Esophagus squamous epithelium (tissue), 5 donors: Measurements from ENCODE around the gene MBD3L1. TPM values are rescaled to one million over a fixed set of nuclear protein-coding genes. Genes with fewer than 3 reads are reported as not detected.

Experiments used
- DNase-seq: peaks from one replicate; lab custom pipeline; 2025; lab: John Stamatoyannopoulos, UW
- H3K27ac ChIP-seq, 4 donors: fragments of 200-600 bp; sonication (generic); one replicate each; pipeline ENCODE4 v1.5.1; 2016 to 2019; ENCODE audit warnings: mild to moderate bottlenecking in 1 of 4
- H3K27me3 ChIP-seq, 4 donors: fragments of 200-600 bp; sonication (generic); 1 replicate in 3 of 4; 2 replicates in 1 of 4; pipeline versions ENCODE4 v1.5.1 to v1.6.0; 2017 to 2021; ENCODE audit warnings: antibody characterized with exemption in 1 of 4
- H3K36me3 ChIP-seq, 3 donors: fragments of 200-600 bp; sonication (generic); one replicate each; pipeline ENCODE4 v1.5.1; 2016 to 2019
- H3K4me1 ChIP-seq, 3 donors: fragments of 200-600 bp; sonication (generic); one replicate each; pipeline ENCODE4 v1.5.1; 2017 to 2019
- H3K4me3 ChIP-seq, 4 donors: fragments of 200-600 bp; sonication (generic); 1 replicate in 3 of 4; 2 replicates in 1 of 4; pipeline ENCODE4 v1.5.1; 2016 to 2019; ENCODE audit warnings: mild to moderate bottlenecking in 2 of 4, moderate library complexity in 1 of 4
- H3K9me3 ChIP-seq, 3 donors: fragments of 200-600 bp; sonication (generic); one replicate each; pipeline ENCODE4 v1.5.1; 2016 to 2019
- CTCF ChIP-seq, 6 experiments: fragments of 450-650 bp in 4 of 6; fragments of 200-600 bp in 2 of 6; sonication (generic) in 2 of 6; IDR thresholded peaks; one replicate each; pipeline ENCODE4 v1.5.1; 2016 to 2019; ENCODE audit warnings: antibody characterized with exemption in 6 of 6, mild to moderate bottlenecking in 4 of 6, moderate library complexity in 4 of 6
- POLR2A ChIP-seq, 4 donors: fragments of 450-650 bp; IDR thresholded peaks; one replicate each; pipeline ENCODE4 v1.6.1; 2017; ENCODE audit warnings: antibody characterized with exemption in 4 of 4, mild to moderate bottlenecking in 4 of 4, moderate library complexity in 3 of 4
- WGBS, 2 donors: methylation state at CpG; one replicate each; pipeline ENCODE4 v1.1.5; 2018; 5-methylcytosine and 5-hydroxymethylcytosine counted together
- intact Hi-C: fragments of 100-400 bp; cut with DNase I; formaldehyde crosslinking; loops from one replicate; pipeline ENCODE4 v1.15.0; 2022
- total RNA-seq, 4 donors: library from RNA; depleted of rRNA; stranded (reverse); fragments of >200 nt; gene quantifications; one replicate each; pipeline ENCODE4 v1.1.0, GENCODE V29; 2016
- donor health status: DM: yes; HTN: yes; CAD: no.

MBD3L1 gene
- total RNA-seq, 4 donors from 2014 or later: not detected

GRCh38 chr19:8814176-8814575, 18.0 kb upstream of the MBD3L1 start:
- Histone ChIP-seq H3K27me3 (no peaks in the 10 kb centered on the region), H3K9me3 (peaks cover 6 to 100% (median 76%) of the 10 kb centered on the region in 3 donors), H3K27ac (no peak overlapping the region), H3K36me3 (peaks cover 48 to 98% (median 48%) of the 10 kb centered on the region in 3 donors), H3K4me1 (no peaks in the 10 kb centered on the region), H3K4me3 (no peak overlapping the region)
- intact Hi-C loops: no loop called here
- TF ChIP-seq CTCF (IDR thresholded peaks at IDR 0.05) (no peak), POLR2A (IDR thresholded peaks at IDR 0.05) (no peak)
- DNase-seq: no peak
- WGBS, 2 donors: 70 to 82% methylated on average over 3 of the region's 3 CpGs

DNA sequence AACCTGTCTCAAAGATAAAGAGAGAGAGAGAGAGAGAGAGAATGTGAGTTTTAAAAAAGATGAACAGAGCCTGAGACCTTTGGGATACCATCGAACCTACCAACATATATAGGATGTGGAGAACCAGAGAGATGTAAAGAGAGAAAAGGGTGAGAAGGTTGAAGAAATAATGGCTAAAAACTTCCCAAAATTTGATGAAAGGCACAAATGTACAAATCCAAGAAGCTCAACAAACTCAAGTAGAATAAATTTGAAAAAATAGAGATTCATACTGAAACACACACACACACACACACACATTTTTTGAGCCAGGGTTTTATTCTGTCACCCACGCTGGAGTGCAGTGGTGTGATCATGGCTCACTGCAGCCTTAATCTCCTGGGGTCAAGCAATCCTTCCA, 16.4 kb upstream of the MBD3L1 start:
- Histone ChIP-seq H3K4me1 (no peaks in the 10 kb centered on the region), H3K9me3 (peaks cover 6 to 100% (median 68%) of the 10 kb centered on the region in 3 donors), H3K36me3 (peaks cover 58 to 100% (median 59%) of the 10 kb centered on the region in 3 donors), H3K27ac (no peak overlapping the region), H3K27me3 (no peaks in the 10 kb centered on the region), H3K4me3 (no peak overlapping the region)
- 97 to 100% methylated on average over 2 of the region's 2 CpGs for WGBS, 2 donors
- DNase-seq: no peak
- intact Hi-C loops: no loop called here
- TF ChIP-seq POLR2A (IDR thresholded peaks at IDR 0.05) (no peak), CTCF (IDR thresholded peaks at IDR 0.05) (no peak)

DNA sequence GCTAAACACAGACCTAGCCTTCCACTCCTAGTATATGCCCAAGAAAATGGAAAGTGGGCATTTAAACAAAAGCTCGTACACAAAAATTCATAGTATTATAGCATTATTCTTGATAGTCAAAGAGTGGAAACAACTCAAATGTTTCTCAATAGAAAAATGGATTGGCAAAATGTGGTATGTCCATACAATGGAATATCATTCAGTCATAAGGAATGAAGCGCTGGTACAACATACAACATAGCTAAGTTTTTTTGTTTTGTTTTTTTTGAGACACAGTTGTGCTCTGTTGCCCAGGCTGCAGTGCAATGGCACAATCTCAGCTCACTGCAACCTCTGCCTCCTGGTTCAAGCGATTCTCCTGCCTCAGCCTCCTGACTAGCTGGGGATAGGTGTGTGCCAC, 11.9 kb upstream of the MBD3L1 start:
- H3K4me1 ChIP-seq: no peaks in the 10 kb centered on the region
- no peaks in the 10 kb centered on the region for H3K27me3 ChIP-seq
- H3K36me3 ChIP-seq: peaks cover 47 to 100% (median 52%) of the 10 kb centered on the region in 3 donors
- intact Hi-C loops: no loop called here
- no peak overlapping the region for H3K4me3 ChIP-seq
- TF ChIP-seq CTCF (IDR thresholded peaks at IDR 0.05) (no peak), POLR2A (IDR thresholded peaks at IDR 0.05) (no peak)
- DNase-seq: no peak
- peaks cover 3 to 61% (median 25%) of the 10 kb centered on the region in 3 donors for H3K9me3 ChIP-seq
- 94 to 99% methylated on average over 2 to 3 of the region's 3 CpGs for WGBS, 2 donors
- no peak overlapping the region for H3K27ac ChIP-seq

DNA sequence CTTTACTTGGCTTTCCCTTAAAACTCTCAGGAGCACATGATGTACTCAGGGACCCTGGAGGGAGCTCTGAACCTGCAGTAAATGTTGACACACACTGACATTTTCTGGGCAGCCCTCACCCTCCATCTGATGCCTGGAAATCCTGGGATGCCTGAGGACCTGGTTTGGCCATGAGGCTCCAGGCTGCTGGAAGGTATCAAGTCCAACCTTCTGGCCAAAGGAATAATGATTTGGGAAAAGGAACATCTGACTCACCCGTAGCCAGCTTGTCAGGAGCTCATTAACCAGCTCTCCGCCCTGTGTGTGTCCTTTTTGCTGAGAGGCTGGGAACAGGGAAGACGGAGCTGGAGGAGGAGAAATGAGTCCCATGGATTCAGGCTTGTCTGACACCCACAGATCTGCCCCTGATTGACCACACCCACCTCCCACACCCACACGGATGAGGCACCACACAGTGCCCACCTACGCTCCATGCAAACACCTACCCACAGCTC, 10.4 kb upstream of the MBD3L1 start:
- TF ChIP-seq CTCF (IDR thresholded peaks at IDR 0.05): no peak
- TF ChIP-seq POLR2A (IDR thresholded peaks at IDR 0.05): no peak
- Histone ChIP-seq H3K36me3 (peaks cover 41 to 100% (median 42%) of the 10 kb centered on the region in 3 donors), H3K27me3 (no peaks in the 10 kb centered on the region), H3K4me1 (no peaks in the 10 kb centered on the region), H3K4me3 (no peak overlapping the region), H3K27ac (no peak overlapping the region), H3K9me3 (peaks cover 0 to 45% (median 12%) of the 10 kb centered on the region in 3 donors)
- WGBS, 2 donors: 95 to 98% methylated on average over 5 of the region's 5 CpGs
- DNase-seq: no peak
- intact Hi-C loops: no loop called here

- Histone ChIP-seq H3K9me3 (no peaks in the 10 kb centered on the region), H3K4me1 (peaks cover 0 to 10% (median 3%) of the 10 kb centered on the region in 3 donors), H3K27me3 (no peaks in the 10 kb centered on the region), H3K36me3 (peaks cover 16 to 88% (median 26%) of the 10 kb centered on the region in 3 donors), H3K4me3 (no peak overlapping the region), H3K27ac (no peak overlapping the region)
- no peak for TF ChIP-seq CTCF (IDR thresholded peaks at IDR 0.05)
- no peak for TF ChIP-seq POLR2A (IDR thresholded peaks at IDR 0.05)
- no peak for DNase-seq
- 84 to 93% methylated on average over 5 of the region's 5 CpGs for WGBS, 2 donors
- intact Hi-C loops: no loop called here
Measured at GRCh38 chr19:8826371-8826770, 5.8 kb upstream of the MBD3L1 start.
